GM18526 (cell line): ENCODE results near the gene TUBGCP3.

ENCODE experiments used
- POLR2A ChIP-seq: IDR thresholded peaks from 3 replicates; pipeline ENCODE4 v1.6.1; 2011; ENCODE audit not compliant: insufficient read length; ENCODE audit errors: extremely low read depth

TUBGCP3 gene

GRCh38 chr13:112486386-112487126, 101.4 kb downstream of the TUBGCP3 start:
- no peak for TF ChIP-seq POLR2A

- TF ChIP-seq POLR2A = no peak
Measured at GRCh38 chr13:112483299-112483698, 104.7 kb downstream of the TUBGCP3 start.

GRCh38 chr13:112481458-112481857, 106.5 kb downstream of the TUBGCP3 start:
- TF ChIP-seq POLR2A = no peak

- TF ChIP-seq POLR2A = no peak
Measured at GRCh38 chr13:112479389-112479788, 108.6 kb downstream of the TUBGCP3 start.

- no peak for TF ChIP-seq POLR2A
Measured at GRCh38 chr13:112477070-112477619, 110.8 kb downstream of the TUBGCP3 start.

GRCh38 chr13:112475889-112476288, 112.1 kb downstream of the TUBGCP3 start:
- TF ChIP-seq POLR2A = no peak

GRCh38 chr13:112474869-112475268, 113.1 kb downstream of the TUBGCP3 start:
- TF ChIP-seq POLR2A = no peak

- TF ChIP-seq POLR2A = no peak
Measured at GRCh38 chr13:112473818-112474217, 114.1 kb downstream of the TUBGCP3 start.

GRCh38 chr13:112469071-112469745, 118.7 kb downstream of the TUBGCP3 start:
- TF ChIP-seq POLR2A = no peak

GRCh38 chr13:112468069-112468468, 119.9 kb downstream of the TUBGCP3 start:
- TF ChIP-seq POLR2A = no peak

GRCh38 chr13:112467236-112467635, 120.7 kb downstream of the TUBGCP3 start:
- no peak for TF ChIP-seq POLR2A

- no peak for TF ChIP-seq POLR2A
Measured at GRCh38 chr13:112466132-112467058, 121.6 kb downstream of the TUBGCP3 start.

GRCh38 chr13:112465251-112466131, 122.5 kb downstream of the TUBGCP3 start:
- no peak for TF ChIP-seq POLR2A

- no peak for TF ChIP-seq POLR2A
Measured at GRCh38 chr13:112464720-112465119, 123.2 kb downstream of the TUBGCP3 start.

- no peak for TF ChIP-seq POLR2A
Measured at GRCh38 chr13:112462408-112462807, 125.5 kb downstream of the TUBGCP3 start.

- TF ChIP-seq POLR2A = no peak
Measured at GRCh38 chr13:112457485-112457884, 130.5 kb downstream of the TUBGCP3 start.
